ENCODE data around the gene NBAS.

Gene NBAS

DNA sequence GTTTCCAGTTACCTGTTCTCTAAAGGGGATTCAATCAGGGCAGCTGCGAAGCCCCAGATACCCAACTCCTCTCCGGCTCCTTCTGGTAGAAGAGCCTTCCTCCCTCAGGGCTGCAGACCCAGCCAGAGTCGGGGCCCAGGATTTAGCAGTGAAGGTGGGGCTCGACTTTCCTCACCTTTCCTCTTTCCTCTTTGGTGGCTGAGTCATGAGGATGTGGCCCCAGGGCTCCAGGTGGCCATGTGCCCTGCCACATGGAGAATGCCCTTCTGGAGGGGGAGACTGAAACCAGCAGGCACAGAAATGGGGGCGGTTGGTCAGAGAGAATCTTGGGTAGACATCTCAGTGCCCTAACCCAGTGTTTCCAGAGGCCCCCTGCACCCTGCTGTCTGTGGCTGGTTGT is 402.6 kb downstream of the NBAS start:
- no peak for FAIRE-seq

DNA sequence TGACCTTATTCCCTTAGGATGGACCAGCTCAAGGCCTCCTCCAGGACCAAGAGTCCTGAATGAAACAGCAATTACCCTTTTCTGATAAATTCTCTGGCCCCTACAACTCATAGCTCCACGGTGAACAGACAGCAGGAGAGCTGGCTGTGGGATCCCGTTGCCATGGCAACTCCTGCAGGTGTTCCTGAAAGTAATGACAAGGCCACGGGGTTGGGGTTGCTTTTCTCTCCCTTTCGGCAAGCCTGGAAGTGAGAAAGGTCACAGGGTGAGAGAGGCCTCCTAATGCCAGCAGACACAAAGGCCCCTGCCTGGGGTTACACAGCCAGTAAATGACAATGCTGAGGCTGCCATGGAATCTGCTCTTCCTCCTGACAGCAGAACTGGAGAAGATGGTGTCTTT is 403.0 kb downstream of the NBAS start:
- no peak for FAIRE-seq

GRCh38 chr2:15155959-15156574 is 405.1 kb downstream of the NBAS start:
- FAIRE-seq, result no peak

- FAIRE-seq, result no peak
These were observed 406.8 kb downstream of the NBAS start for GRCh38 chr2:15154297-15154696.

- no peak for FAIRE-seq
These were observed 408.8 kb downstream of the NBAS start for GRCh38 chr2:15152382-15152781.

DNA sequence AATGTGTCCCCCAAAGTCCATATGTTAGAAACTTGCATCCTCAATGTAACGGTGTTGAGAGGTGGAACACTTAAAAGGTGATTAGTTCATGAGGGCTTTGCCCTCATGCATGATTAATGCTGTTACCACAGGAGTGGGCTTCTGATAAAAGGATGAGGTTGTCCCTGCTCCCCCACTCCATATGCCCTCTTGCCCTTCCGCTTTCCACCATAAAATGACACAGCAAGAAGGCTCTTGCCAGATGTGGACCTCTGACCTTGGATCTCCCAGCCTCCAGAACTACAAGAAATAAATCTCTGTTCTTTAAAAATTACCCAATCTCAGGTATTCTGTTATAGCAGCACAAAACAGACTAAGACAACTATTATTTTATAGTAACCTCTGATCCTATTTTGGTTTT is 412.1 kb downstream of the NBAS start:
- FAIRE-seq, result no peak

- no peak for FAIRE-seq
These were observed 413.5 kb downstream of the NBAS start for GRCh38 chr2:15147591-15147990.

DNA sequence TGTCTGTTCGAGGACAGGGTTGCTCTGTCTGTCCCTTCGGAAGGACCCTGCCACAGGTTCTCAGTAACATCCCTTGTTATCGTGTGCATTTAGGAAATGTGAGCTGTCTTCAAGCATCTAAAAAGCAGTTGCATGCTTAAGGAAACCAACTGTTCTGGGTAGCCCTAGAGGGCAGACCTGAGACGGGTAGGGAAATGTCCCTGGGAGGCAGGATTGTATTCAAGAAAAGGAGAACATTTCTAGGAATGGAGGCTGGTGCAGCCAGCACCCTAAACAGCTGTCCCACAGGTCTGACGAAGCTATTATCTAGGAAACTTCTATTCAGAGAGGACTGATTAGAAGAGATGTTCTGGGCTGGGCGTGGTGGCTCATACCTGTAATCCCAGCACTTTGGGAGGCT is 414.2 kb downstream of the NBAS start:
- FAIRE-seq, result no peak

DNA sequence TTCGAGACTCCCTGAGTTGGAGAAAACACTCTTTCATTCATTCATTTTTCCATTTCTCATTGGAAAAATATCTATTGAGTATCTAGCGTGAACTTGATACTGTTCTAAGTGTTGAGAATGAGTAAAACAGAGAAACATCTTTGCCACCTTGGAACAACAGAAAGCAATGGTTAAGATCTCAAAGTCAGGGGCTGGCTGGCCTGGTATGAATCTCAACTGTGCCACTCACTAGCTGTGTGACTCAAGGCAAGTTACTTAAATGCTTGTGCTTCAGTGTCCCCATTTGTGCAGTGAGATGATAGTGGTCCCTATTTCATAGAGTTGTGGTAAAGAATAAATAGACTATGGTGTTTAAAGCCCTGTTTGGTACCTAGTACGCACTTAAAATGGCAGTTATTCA is 415.2 kb downstream of the NBAS start:
- no peak for FAIRE-seq

GRCh38 chr2:15145046-15145817 is 415.9 kb downstream of the NBAS start:
- FAIRE-seq, result no peak

GRCh38 chr2:15142069-15142689 is 419.0 kb downstream of the NBAS start:
- FAIRE-seq, result no peak

- FAIRE-seq, result no peak
These were observed 419.9 kb downstream of the NBAS start for GRCh38 chr2:15141211-15141610.

- no peak for FAIRE-seq
These were observed 424.5 kb downstream of the NBAS start for GRCh38 chr2:15136639-15137038.

DNA sequence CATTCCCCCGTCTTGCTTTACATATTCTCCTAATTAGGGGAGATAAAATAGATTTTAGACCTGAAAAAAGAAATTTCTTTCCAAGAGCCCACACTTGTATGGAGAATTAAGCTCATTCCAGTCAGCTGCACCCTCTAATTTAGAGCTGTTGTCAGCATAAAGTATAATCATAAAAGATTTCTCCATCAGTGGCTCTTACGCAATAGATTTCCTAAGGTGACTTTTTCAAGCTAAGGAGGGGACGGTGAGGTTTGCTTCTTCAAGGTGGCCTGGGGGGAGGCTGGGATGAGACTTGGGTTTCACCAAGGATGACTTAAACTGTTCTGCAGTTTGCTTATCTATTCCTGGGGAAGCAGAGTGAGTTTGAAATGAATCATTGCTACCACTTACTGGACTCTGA is 426.2 kb downstream of the NBAS start:
- no peak for FAIRE-seq

GRCh38 chr2:15133461-15133860 is 427.7 kb downstream of the NBAS start:
- no peak for FAIRE-seq

DNA sequence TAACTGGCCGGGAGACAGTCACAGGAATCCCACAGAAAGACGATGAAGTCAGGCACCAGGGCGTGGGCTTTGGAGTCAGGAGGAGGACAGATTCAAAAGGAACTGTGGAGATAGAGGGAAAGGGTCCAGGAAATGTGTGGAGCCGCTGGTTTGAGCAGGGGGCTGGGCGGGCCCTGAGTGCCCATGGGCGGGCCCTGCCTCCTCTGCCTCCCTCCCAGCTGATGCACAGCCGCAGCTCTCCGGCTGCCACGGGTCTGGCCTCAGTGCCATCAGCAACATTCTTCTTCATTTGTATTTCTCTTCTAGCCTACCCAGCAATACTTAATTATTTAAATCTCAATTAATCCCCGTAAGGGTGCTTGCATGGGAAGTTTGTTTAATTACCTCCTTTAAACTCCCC is 432.3 kb downstream of the NBAS start:
- no peak for FAIRE-seq

GRCh38 chr2:15127876-15128275 is 433.3 kb downstream of the NBAS start:
- no peak for FAIRE-seq

DNA sequence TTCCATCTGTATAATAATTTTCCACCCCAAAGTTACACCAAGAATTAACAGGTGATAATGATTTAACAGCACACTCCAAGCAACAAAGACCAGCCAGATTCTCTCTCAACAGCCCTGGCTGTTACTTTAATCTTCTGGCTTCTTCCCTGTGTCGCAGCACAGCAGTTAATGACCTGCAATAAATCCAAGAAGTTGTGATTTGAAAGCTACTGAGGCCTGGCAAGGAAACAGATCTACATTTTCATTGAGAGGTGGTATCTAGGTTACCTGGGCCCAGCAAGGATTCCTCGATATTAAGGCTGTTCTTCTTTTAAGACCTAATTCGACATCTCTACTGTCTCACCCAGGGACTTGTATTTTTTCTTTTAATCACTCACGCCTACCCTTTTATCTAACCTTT is 433.8 kb downstream of the NBAS start:
- FAIRE-seq, result no peak

DNA sequence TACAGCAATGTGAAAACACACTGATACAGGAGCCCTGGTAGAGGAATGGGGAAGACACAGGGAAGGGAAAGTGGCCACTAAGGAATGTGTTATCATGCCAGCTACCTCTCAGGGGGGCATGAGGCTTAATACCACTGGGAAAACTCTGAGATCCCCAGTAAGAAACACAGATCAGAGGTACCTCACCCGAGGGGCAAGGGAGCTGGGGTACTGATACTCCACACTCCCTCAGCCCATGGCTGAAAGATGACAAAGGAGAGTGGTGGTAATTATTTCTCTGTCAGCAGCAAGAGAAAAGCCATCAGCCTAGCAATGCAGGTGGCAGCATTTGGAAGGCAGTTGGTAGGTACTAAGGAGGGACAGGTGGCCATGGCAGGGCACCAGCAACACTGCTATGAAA is 434.8 kb downstream of the NBAS start:
- no peak for FAIRE-seq

DNA sequence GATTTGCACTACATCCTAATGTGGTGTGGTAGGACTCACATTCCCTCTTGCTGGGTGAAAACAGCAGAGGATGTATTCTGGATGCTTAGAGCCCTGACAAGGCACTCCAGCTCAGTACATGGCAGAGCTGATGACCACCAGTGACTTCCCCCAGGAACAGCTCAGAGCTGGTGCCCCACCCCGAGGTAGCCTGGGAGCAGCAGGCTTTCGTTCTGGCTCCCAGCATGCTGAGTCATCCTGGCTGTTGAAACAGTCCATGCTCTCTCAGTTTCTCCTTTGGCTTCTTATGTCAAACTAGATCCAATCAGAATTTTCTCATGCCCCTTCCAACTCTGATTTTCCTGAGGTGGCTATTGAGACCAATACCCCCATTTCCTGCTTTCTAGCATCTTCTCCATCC is 438.2 kb downstream of the NBAS start:
- FAIRE-seq, result no peak

- FAIRE-seq, result no peak
These were observed 440.5 kb downstream of the NBAS start for GRCh38 chr2:15120631-15121030.

GRCh38 chr2:15119722-15120175 is 441.4 kb downstream of the NBAS start:
- FAIRE-seq, result no peak

DNA sequence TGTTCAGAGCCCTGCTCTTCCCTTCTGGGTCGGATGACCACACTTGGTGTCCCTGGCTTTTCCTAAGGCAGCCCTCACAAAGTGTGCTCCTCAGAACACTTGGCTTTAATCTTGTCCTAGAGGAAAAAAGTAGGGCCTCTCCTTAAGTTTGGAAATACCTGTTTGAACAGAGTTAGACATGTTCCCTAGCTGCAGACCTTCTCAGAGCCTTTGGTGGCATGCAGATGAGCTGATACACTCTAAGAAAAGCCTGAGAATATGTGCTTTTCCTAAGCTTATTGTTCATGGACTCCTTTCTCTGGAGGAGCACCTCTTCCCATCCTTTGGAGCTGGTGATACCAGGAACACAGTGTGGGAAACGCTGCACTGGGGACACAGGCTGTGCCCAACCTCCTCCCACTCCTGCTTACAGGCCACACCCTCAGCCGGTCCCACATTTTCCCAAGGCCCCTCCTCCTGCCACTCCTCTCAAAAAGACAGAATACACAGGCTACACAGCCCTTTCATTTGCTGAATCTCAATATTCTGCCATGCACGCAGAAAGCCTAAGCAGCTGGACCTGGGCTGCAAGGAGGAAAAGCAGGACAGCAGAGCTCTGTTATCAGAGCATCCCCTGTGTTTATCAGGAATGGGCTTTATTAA is 443.6 kb downstream of the NBAS start:
- no peak for FAIRE-seq

All from endometrium (tissue), 2 donors.